HG03469 (cell line): Measurements from ENCODE around the gene NDUFS5.
"Not testable (repeated sequence)": the region's sequence is repeated elsewhere in the genome, so short reads cannot be mapped to it uniquely, and the experiment has no call there.

Source experiments
- ATAC-seq: cut with Tn5 transposase; IDR thresholded peaks from one replicate; pipeline ENCODE4 v1.9.1; 2021; ENCODE audit warnings: mild to moderate bottlenecking, moderate library complexity, moderate number of reproducible peaks; ENCODE audit not compliant: unreplicated experiment

NDUFS5 gene

DNA sequence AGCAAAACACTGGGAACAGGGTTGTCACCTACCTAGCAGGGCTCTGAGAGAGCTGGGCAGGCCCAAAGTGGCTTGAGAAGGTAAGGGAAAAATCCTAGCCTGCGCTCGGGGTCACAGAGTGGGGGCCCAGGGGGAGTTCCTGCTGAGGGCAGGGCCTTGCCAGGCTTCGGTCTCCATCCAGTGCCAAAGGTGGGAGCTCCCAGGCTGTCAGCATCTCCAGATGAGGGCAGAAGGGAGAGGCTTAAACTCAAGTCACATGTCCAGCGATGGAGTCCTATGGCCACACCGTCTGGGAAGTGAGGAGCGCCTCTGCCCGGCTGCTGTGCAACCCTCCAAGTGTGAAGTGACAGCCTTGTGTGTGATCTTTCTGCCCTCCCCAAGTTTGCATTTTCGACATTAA, 11.2 kb upstream of the NDUFS5 start:
- ATAC-seq: not testable (repeated sequence)

DNA sequence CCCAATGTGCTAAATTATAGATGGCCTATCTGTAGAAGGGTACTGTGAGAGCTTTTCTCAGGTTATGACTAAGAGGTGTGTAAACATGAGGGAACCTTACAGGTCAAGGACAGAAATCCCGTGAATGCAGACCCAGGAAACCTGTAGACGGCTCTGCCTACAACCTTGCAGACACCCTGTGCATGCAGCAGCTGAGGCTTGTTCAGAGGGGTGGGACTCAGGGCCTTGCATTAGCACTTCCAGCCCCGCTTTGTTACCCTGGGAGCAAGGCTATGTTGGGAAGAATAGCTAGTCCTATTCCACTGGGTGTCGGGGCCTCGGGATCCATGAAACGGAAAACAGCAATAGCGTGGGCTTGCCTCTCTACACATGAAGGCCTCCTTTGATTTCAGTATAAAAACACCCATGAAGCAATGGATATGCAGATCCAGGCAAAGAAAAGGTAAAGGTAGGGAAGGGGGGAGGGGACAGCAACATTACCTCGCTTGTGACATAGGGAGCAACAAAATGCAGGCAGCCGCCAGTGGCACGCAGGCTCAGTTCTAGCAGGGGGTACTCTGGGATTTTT, 9.5 kb upstream of the NDUFS5 start:
- no peak for ATAC-seq

DNA sequence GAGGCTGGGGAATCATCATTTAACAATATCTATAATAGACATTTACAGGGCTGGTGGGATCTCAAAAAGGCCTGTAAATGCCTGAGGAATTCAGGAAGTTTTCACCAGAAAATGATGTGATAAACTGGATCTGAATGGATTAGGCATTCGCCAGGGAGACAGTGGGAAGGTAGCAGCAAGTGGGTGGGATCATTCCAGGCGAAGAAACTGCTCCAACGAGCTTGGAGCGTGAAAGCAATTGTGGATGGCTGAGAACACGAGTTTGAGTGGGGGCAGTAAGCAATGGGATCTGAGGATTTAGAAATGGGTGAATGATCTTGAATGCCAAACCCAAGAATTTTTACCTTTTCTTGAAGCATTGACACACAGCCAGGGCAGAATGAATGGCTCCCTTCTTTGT, 8.9 kb upstream of the NDUFS5 start:
- ATAC-seq: no peak

DNA sequence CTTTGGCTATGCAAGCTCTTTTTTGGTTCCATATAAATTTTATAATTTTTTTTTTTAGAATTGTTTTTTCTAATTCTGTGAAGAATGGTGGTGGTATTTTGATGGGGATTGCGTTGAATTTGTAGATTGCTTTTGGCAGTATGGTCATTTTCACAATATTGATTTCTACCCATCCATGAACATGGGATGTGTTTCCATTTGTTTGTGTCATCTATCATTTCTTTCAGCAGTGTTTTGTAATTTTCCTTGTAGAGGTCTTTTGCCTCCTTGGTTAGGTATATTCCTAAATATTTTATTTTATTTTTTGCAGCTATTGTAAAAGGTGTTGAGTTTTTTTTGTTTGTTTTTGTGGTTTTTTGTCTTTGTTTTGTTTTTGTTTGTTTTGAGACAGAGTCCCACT, 5.7 kb upstream of the NDUFS5 start:
- not testable (repeated sequence) for ATAC-seq

DNA sequence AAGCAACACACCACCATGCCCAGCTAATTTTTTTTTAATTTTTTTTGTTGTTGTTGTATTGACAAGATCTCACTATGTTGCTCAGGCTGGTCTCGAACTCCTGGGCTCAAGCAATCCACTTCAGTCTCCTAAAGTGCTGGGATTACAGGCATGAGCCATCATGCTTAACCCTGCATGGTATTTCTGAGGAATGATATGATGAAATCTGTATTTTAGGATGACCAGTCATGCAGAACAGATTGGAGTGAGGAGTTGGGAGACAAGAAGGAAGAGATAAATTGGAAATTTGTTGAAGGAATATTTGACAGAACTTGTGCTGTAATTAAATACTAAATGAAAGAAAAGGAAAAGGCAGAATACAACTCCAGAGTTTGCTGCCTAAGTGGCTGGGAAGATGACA, 4.7 kb upstream of the NDUFS5 start:
- no peak for ATAC-seq

DNA sequence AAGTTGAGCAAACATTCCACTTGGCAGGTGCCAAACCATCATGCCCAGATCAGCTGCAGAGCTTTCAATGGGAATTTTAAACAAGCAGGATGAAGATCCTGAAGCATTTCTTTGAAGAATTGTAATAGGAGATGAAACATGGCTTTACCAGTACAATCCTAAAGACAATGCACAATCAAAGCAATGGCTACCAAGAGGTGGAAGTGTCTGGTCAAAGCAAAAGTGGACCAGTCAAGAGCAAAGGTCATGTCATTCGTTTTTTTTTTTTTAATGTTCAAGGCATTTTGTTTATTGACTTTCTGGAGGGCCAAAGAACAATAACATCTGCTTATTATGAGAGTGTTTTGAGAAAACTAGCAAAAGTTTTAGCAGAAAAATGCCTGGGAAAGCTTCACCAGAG, 3.0 kb upstream of the NDUFS5 start:
- ATAC-seq: no peak

DNA sequence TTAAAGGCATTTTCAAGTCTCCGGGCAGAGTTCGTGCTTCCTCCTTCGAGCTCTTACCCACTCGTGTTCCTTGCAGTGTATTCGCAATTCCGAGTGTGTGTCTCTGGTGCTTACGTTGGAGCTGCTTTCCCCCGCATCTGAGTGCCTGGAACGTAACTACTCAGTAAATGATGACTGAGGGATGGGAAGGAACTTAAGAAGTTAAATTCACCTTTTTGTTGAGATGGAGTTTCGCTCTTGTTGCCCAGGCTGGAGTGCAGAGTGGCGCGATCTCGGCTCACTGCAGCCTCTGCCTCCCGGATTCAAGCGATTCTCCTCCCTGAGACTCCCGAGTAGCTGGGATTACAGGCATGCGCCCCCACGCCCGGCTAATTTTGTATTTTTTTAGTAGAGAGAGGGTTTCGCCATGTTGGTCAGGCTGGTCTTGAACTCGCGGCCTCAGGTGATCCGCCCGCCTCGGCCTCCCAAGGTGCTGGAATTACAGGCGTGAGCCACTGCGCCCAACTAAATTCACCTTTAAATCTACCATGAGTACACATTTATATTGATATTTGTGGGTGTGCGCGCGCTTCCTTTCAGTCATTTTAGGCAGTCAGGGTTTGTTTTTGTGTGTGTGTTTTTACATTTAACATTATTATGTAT, 837 bp downstream of the NDUFS5 start:
- no peak for ATAC-seq

DNA sequence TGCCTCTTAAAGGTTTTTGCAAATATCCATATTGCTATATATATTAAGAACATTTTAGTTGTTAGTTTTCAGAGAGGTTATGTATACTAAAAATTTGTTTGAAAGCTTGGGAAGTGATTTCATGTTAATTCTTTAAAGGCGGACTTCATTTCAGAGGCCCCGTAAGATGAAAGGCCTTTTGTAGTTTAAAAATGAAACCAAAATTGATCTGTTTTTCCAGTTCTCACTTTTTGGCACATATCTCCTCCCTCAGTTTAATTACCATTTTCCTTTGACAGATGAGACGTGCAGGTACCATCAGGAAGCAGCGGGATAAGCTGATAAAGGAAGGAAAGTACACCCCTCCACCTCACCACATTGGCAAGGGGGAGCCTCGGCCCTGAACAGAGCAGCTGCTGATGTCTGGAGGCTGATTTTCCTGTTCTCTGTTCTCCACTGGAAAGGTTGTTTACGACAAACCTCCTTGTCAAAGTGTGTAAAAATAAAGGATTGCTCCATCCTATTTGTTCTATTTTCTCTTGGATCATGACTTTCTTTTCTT, 8.0 kb downstream of the NDUFS5 start:
- no peak for ATAC-seq

DNA sequence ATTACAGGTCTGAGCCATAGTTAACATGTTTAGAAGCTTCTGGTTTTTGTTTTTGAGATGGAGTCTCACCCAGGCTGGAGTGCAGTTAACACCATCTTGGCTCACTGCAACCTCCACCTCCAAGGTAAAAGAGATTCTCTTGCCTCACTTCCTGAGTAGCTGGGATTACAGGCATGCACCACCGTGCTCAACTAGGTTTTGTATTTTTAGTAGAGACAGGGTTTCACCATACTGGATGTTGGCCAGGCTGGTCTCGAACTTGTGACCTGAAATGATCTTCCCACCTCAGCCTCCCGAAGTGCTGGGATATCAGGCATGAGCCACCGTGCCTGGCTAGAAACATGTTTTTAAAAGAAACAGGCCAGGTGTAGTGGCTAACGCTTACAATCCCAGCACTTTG, 10.5 kb downstream of the NDUFS5 start:
- no peak for ATAC-seq

DNA sequence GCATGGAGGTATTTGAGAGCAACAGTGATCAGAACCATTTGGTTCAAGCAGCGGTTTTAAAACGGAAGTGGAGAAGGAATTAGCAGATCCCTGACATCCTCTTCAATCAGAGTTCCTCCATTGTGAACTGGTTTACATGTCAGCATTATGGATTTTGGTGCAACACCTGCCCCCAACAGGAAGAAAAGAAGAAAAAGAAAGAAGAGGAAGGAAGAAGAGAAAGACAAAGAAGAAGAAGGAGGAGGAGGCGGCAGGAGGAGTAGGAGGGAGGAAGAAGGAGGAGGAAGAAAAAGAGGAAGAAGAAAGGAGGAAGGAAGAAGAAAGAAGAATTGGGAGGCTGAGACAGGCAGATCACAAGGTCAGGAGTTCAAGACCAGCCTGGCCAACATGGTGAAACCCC, 17.4 kb downstream of the NDUFS5 start:
- ATAC-seq: no peak

DNA sequence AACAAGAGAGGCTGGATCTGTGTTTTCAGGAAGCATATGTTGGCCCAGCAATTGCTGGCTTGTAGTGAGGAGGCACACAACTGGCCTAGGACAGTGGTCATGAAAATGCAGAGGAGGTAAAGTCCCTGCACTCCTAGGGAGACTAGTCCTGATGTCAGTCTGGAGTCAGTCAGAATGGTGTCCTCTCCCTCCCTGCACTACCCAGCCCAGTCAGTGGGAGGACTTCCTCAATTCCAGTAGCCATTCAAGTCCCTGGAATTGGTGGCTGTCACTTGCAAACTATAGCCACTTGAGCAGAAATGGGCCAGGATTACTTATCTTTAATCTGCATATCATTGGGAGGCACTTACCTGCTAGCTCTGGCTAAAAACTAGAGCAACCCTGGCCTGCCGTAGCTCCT, 18.6 kb downstream of the NDUFS5 start:
- ATAC-seq: no peak

DNA sequence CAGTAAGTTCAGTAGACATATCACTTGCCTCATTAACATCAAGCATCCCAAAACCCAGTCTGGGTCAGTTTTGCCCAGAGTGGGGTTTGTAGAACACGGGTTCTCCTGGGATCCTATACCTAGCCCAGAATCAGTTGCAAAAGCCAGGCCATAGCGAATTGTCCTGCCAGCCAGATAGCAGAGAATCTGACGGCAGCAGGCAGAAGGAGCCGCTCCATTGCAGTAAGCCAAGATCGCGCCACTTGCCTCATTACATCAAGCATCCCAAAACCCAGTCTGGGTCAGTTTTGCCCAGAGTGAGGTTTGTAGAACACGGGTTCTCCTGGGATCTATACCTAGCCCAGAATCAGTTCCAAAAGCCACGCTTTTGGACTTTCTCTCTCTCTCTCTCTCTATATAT, 19.1 kb downstream of the NDUFS5 start:
- no peak for ATAC-seq

DNA sequence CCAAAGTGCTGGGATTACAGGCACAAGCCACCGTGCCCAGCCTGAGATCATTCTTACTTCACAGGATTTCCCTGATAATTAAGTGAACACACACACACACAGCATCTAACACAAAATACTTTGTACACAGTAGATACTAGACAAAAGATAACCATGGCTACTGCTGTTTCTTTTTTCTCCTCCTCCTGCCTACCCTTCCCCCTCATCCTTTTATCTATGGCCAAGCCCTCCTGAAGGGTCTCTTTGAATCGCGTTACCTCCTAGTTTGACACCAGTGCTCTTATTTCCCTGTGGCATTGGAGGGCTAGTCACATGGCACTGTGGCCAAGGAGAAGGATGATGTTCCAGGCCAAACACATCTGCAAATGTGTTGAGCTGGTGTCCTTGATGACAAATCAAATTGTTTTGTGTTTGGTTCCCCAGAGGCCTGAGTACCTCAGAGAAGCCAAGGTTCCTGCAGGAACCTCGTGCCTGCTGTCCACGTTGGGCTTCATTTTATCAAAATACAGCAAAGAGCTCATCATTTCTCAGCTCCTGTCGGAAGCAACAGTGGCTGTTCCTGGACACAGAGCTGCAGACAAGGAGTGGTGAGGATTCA, 20.6 kb downstream of the NDUFS5 start:
- no peak for ATAC-seq

DNA sequence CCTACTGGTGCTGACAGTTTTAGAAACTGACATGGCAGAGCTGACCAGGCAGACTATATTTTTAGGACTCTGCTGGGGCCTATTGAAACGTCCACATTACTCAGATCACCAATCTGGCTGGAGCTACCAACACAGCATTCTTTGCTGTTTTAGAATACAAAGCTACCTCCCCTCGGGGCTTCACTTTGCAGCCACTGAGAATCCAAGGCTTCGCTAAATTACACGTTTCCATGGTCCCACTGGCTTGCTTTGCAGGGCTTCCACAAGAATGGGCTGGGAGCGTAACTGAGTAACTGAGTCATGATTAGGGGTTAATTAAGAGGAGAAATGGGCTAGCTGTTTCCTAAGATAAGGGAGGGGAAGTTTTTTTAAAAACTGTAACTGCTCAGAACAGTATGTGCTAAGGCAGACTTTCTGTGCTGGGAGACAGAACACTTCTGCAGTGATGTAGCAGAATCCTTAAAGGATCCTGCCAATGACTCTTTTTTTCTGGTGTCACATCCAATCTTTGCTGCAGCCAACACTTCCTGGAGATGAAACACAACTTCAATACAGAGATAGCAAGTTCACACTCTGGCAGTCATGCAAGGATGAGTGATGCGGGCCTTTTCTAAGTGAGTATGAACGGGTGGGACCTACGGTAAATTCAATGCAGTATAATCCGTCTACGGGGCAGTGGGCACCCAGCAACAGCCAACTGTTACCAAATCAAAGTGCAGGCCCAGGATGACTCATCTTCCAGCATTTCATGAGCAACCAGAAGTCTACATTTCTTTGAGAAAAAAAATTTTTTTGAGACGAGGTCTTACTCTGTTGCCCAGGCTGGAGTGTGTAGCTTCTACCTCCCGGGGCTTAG, 21.5 kb downstream of the NDUFS5 start:
- ATAC-seq: no peak

DNA sequence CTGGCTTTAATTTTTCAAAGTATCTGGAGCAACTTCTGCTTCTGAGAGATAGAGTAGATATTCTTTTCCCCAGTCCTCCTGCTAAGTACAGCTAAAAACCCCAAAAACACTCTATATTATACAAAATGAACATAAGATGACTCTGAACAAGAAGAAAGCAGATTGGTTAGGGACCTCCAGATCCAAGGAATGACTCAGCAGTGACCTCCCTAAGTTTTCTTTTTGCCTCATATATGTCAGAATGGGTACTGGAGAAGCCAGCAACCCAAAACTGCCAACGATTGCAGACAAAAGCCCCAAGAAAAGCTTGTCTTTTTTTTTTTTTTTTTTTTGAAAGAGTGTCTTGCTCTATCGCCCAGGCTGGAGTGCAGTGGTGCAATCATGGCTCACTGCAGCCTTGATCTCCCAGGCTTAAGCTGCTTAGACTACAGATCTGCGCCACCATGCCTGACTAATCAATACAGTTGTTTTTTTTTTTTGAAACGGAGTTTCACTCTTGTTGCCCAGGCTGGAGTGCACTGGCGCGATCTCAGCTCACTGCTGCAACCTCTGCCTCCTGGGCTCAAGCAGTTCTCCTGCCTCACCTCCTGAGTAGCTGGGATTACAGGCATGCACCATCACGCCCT, 22.7 kb downstream of the NDUFS5 start:
- ATAC-seq: no peak

DNA sequence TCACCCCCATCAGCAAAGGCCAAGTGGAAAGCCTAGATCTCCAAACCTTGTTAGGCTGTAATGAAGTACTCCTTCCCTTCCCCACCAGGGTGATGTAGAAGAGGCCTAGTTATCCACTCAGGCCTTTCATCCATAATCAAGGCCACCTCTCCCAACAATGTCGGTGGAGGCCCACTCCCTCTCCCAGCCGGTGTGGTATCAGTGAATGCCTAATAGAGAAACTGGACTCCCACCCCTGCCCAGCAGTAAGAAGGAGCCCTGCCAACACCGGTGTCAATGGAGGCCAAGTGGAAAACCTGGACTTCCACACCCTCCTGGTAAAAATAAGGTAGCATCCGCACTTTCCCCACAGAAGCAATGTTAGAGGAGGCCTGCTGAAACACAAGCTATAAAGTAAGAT, 23.9 kb downstream of the NDUFS5 start:
- no peak for ATAC-seq

DNA sequence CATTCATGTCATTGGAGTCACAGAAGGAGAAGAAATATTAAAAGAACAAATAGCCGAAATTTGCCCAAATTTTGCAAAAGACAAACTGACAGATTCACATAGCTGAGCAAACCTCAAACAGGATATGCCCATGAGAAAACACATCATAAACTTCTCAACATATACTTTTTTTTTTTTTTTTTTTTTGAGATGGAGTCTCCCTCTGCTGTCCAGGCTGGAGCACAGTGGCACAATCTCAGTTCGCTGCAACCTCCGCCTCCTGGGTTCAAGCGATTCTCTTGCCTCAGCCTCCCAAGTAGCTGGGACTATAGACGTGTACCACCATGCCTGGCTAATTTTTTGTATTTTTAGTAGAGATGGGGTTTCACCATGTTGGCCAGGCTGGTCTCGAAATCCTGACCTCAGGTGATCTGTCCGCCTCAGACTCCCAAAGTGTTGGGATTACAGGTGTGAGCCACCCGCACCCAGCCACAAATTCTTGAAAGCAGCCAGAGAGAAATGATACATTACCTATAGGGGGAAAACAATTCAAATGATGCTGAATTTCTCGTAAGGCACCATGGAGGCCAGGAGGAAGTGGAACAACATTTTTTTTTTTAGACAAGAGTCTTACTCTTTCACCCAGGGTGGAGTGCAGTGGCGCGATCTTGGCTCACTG, 25.2 kb downstream of the NDUFS5 start:
- not testable (repeated sequence) for ATAC-seq

DNA sequence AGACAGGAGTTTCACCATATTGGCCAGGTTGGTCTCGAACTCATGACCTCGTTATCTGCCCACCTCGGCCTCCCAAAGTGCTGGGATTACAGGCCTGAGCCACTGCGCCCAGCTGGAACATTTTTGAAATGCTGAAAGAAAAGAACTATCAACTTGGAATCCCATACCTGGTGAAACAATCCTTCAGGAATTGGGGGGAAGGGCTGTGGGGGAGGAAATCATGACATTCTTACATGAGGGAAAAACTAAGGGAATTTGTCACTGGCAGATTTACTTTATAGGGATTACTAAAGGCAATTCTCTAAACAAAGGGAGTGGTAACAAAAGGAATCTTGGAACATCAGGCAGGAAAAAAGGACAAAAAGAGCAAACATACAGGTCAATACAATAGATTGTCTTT, 25.8 kb downstream of the NDUFS5 start:
- ATAC-seq: no peak

DNA sequence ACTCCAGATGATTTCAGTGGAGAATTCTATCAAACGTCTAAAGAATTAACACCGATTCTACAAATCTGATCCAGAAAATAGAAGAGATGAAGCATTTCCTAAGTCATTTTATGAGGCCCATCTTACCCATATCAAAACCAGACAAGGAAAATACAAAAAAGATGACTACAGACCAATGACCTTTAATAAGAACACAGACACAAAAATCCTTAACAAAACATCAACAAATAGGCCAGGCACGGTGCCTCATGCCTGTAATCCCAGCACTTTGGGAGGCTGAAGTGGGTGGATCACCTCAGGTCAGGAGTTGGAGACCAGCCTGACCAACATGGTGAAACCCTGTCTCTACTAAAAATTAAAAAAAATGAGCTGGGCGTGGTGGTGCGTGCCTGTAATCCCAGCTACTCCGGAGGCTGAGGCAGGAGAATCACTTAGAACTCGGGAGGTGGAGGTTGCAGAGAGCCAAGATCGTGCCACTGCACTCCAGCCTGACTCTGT, 29.1 kb downstream of the NDUFS5 start:
- ATAC-seq: not testable (repeated sequence)

DNA sequence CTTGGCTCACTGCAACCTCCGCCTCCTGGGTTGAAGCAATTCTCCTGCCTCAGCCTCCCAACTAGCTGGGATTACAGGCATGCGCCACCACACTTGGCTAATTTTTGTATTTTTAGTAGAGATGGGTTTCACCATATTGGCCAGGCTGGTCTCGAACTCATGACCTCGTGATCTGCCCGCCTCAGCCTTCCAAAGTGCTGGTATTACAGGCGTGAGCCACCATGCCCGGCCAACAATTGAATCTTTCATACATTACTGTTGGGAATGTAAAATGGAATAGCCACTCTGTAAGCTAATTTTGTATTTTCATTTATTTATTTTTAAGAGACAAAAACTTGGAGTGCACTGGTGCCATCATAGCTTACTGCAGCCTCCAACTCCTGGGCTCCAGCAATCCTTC, 35.4 kb downstream of the NDUFS5 start:
- ATAC-seq: not testable (repeated sequence)
